GM19193 (cell line): ENCODE results near the gene BSCL2.

Experiments
- POLR2A ChIP-seq: IDR thresholded peaks from 4 replicates; pipeline ENCODE4 v1.6.1; 2011; ENCODE audit not compliant: insufficient read depth, insufficient read length; ENCODE audit errors: extremely low read depth

Gene BSCL2

GRCh38 chr11:62677714-62678113, 29.5 kb downstream of the BSCL2 start:
- TF ChIP-seq POLR2A, result no peak

GRCh38 chr11:62677156-62677555, 30.1 kb downstream of the BSCL2 start:
- TF ChIP-seq POLR2A, result no peak

GRCh38 chr11:62676698-62677097, 30.5 kb downstream of the BSCL2 start:
- no peak for TF ChIP-seq POLR2A

GRCh38 chr11:62673196-62673525, 34.1 kb downstream of the BSCL2 start:
- no peak for TF ChIP-seq POLR2A

- peak; percentile 77 for TF ChIP-seq POLR2A
Measured at GRCh38 chr11:62671608-62672389, 35.4 kb downstream of the BSCL2 start, which contains the start of the genes LBHD1 and UQCC3. TSS of gene LBHD1 (minus strand) at chr11:62672267. CDS start at chr11:62670031, 2,236 bp downstream. TSS of gene UQCC3 (plus strand) at chr11:62671673. CDS start at chr11:62671746, 73 bp downstream.

GRCh38 chr11:62671236-62671607, 36.0 kb downstream of the BSCL2 start:
- no peak for TF ChIP-seq POLR2A

GRCh38 chr11:62669420-62670161, 37.6 kb downstream of the BSCL2 start:
- TF ChIP-seq POLR2A, result no peak

- peak; percentile 36 for TF ChIP-seq POLR2A
Measured at GRCh38 chr11:62667460-62667859, 39.8 kb downstream of the BSCL2 start.

GRCh38 chr11:62666259-62666926, 40.8 kb downstream of the BSCL2 start:
- TF ChIP-seq POLR2A, result peak; percentile 51

GRCh38 chr11:62665599-62666258, 41.5 kb downstream of the BSCL2 start:
- TF ChIP-seq POLR2A, result no peak

GRCh38 chr11:62665075-62665598, 42.1 kb downstream of the BSCL2 start, which contains the start of the genes C11orf98 and CSKMT:
TSS of gene C11orf98 (minus strand) at chr11:62665210. CDS start at chr11:62665169, 41 bp downstream.
TSS of gene CSKMT (plus strand) at chr11:62665312. CDS start at chr11:62665880, 568 bp downstream.
- TF ChIP-seq POLR2A, result peak; percentile 100

- no peak for TF ChIP-seq POLR2A
Measured at GRCh38 chr11:62664405-62665074, 42.7 kb downstream of the BSCL2 start.

- no peak for TF ChIP-seq POLR2A
Measured at GRCh38 chr11:62656796-62657429, 50.3 kb downstream of the BSCL2 start.

GRCh38 chr11:62654297-62654696, 52.9 kb downstream of the BSCL2 start:
- TF ChIP-seq POLR2A, result no peak
